HG02642 (cell line): ENCODE data around the gene ZDHHC23.
A peak's percentile ranks its signal among the peaks of the same experiment; 100 is the strongest.

Experiments
- ATAC-seq: cut with Tn5 transposase; IDR thresholded peaks from one replicate; pipeline ENCODE4 v1.9.1; 2021; ENCODE audit warnings: mild to moderate bottlenecking; ENCODE audit not compliant: unreplicated experiment, poor library complexity

ZDHHC23 gene

DNA sequence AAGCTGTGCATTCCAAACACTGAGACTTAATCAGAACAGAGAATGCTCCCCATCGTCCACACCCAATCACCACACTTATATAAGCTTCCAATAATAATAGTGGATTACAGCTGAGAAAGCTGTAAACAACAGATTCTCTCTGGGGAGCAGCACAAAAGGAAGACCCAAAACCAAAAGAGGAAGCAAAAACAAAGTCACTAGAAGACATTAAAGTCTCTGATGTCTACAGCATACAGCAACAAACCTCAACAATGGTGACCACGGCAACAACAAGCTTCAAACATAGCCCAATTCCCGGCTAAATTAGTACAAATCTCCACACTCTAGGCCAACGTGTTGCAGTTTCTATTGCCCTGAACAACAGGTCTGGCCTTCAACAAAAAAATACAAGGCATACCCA, 37.7 kb downstream of the ZDHHC23 start:
- peak; percentile 57 for ATAC-seq

DNA sequence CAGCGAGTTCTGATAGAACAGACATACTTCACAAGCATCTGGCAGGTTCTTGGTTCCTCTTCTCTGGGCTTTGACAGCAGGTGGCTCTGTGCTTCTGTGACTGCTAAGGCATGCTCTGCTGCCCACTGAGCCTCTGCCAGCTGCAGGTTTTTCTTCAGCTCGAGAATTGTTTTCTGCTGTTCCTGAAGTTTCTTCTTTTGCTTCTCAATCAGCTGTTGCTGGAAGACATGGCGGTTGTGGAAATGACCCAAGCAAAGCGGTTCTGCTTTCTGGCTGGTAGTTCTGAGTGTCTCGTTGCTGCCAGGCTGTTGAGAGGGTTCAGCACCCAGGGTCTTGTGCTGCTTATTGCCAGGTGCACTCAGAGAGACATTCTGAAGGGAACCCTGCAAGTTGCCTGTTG, 57.7 kb downstream of the ZDHHC23 start:
- ATAC-seq, result peak; percentile 100

- ATAC-seq, result peak; percentile 71
Measured at GRCh38 chr3:114011059-114011797, 63.4 kb downstream of the ZDHHC23 start.
